ENCODE data around the gene FLYWCH2. TPM values are rescaled to one million over a fixed set of nuclear protein-coding genes. Genes with fewer than 3 reads are reported as not detected.

FLYWCH2 gene
- total RNA-seq, 1 donor from 2014 or later: 69.5 TPM

- no peak for TF ChIP-seq CTCF (IDR thresholded peaks at IDR 0.05; ENCODE audit: insufficient read depth, low read length, poor library complexity, severe bottlenecking)
- H3K4me3 ChIP-seq (ENCODE audit: low read depth, low read length): no peak overlapping the region
- no peaks in the 10 kb centered on the region for H3K36me3 ChIP-seq (ENCODE audit: control insufficient read depth, insufficient read depth, low read length)
- no peaks in the 10 kb centered on the region for H3K27me3 ChIP-seq (ENCODE audit: control insufficient read depth, insufficient read depth, low read length)
- DNase-seq (ENCODE audit: low read depth): no peak
Observed at GRCh38 chr16:2852003-2852730, 30.8 kb upstream of the FLYWCH2 start.

DNA sequence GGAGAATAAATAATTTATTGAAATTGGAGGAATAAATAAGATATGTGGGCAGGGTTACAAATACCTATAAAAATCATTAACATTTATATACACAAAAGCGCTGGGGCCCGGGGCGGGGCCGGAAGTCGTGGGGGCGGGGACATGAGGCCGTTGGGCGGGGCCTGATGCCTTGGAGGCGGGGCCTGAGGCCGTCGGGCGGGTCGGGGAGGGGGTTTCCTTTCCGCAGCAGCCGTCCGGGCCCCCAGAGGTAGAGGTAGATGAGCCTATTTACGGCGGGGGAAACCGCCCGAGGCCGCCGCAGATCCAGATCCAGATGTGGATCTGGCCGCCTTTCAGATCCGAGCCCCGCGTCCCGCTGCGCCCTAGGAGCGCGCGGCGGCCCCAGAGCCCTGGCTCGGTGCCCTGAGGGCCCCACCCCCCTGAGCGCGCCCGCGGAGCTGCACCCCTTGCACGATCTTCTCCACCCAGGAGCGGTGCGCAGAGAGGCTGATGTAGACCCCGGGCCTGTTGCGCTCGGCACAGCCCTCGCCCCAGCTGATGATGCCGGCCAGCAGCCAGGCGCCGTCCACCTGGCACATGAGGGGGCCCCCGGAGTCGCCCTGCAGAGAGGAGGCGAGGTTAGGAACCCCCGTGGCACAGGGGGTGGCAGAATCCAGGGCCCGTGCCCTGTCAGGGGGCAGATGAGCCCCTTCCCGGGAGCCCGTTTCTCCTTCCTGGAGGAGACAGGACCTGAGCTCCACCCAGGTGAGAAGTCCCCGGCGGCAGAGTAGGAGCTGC is 30.1 kb upstream of the FLYWCH2 start:
- H3K4me3 ChIP-seq (ENCODE audit: low read depth, low read length): no peak overlapping the region
- no peak for DNase-seq (ENCODE audit: low read depth)
- H3K27me3 ChIP-seq (ENCODE audit: control insufficient read depth, insufficient read depth, low read length): no peaks in the 10 kb centered on the region
- no peaks in the 10 kb centered on the region for H3K36me3 ChIP-seq (ENCODE audit: control insufficient read depth, insufficient read depth, low read length)
- TF ChIP-seq CTCF (IDR thresholded peaks at IDR 0.05; ENCODE audit: insufficient read depth, low read length, poor library complexity, severe bottlenecking): no peak

- Histone ChIP-seq H3K36me3 (ENCODE audit: control insufficient read depth, insufficient read depth, low read length) (no peaks in the 10 kb centered on the region), H3K27me3 (ENCODE audit: control insufficient read depth, insufficient read depth, low read length) (no peaks in the 10 kb centered on the region), H3K4me3 (ENCODE audit: low read depth, low read length) (no peak overlapping the region)
- DNase-seq (ENCODE audit: low read depth): no peak
- TF ChIP-seq CTCF (IDR thresholded peaks at IDR 0.05; ENCODE audit: insufficient read depth, low read length, poor library complexity, severe bottlenecking): no peak
Observed at GRCh38 chr16:2853531-2854073, 29.4 kb upstream of the FLYWCH2 start.

DNA sequence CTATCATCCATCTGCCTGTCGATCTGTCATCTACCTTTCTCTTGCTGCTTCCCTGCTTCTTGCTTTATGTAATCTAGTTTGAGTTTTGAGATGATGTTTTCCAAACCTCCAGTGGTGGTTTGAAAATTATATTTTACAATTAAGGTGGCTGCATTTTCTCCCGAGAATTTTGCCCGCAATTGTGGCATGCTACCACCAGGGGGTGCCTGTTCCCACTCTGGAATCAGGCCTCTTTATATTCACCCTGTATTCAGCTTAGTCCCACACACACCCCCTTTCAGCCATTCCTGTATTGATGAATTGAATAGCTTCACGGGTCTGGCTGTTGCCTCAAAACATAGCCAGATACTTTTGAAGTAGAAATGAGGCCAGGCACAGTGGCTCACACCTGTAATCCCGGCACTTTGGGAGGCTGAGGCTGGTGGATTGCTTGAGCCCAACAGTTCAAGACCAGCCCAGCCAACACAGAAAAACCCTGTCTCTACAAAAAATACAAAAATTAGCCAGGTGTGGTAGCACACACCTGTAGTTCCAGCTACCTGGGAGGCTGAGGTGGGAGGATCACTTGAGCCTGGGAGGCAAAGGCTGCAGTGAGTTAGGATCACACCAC is 28.2 kb upstream of the FLYWCH2 start:
- Histone ChIP-seq H3K36me3 (ENCODE audit: control insufficient read depth, insufficient read depth, low read length) (no peaks in the 10 kb centered on the region), H3K27me3 (ENCODE audit: control insufficient read depth, insufficient read depth, low read length) (no peaks in the 10 kb centered on the region), H3K4me3 (ENCODE audit: low read depth, low read length) (no peak overlapping the region)
- peak; percentile 53 for TF ChIP-seq CTCF (IDR thresholded peaks at IDR 0.05; ENCODE audit: insufficient read depth, low read length, poor library complexity, severe bottlenecking)
- DNase-seq (ENCODE audit: low read depth): no peak

- no peak for DNase-seq (ENCODE audit: low read depth)
- Histone ChIP-seq H3K36me3 (ENCODE audit: control insufficient read depth, insufficient read depth, low read length) (no peaks in the 10 kb centered on the region), H3K4me3 (ENCODE audit: low read depth, low read length) (no peak overlapping the region), H3K27me3 (ENCODE audit: control insufficient read depth, insufficient read depth, low read length) (no peaks in the 10 kb centered on the region)
- no peak for TF ChIP-seq CTCF (IDR thresholded peaks at IDR 0.05; ENCODE audit: insufficient read depth, low read length, poor library complexity, severe bottlenecking)
Observed at GRCh38 chr16:2855536-2855935, 27.5 kb upstream of the FLYWCH2 start.
